ENCODE data around the gene KCNAB2. TPM values are rescaled to one million over a fixed set of nuclear protein-coding genes. Genes with fewer than 3 reads are reported as not detected.

KCNAB2 gene
- total RNA-seq, 1 donor from 2014 or later = 307 TPM

GRCh38 chr1:6028042-6028850 lies 17.4 kb upstream of the KCNAB2 start:
- H3K9me3 Mint-ChIP-seq = no peaks in the 10 kb centered on the region
- peak overlapping the region; percentile 98 for H3K4me3 Mint-ChIP-seq (ENCODE audit: low read depth)
- H3K4me1 Mint-ChIP-seq (ENCODE audit: low read depth) = peaks cover 57% of the 10 kb centered on the region
- no peaks in the 10 kb centered on the region for H3K27me3 Mint-ChIP-seq (ENCODE audit: low read depth)
- intact Hi-C loops (cut with micrococcal nuclease) = loop anchor here (5.0 kb wide), 1 partner anchor 179 kb away; the partner anchor contains the start of gene RNF207
- DNase-seq (ENCODE audit: low spot score) = peak; percentile 65
- H3K27ac Mint-ChIP-seq = peak overlapping the region; percentile 97
- H3K36me3 Mint-ChIP-seq (ENCODE audit: low read depth) = peaks cover 67% of the 10 kb centered on the region

GRCh38 chr1:6029351-6029750 lies 16.3 kb upstream of the KCNAB2 start:
- H3K27me3 Mint-ChIP-seq (ENCODE audit: low read depth) = no peaks in the 10 kb centered on the region
- peak overlapping the region; percentile 97 for H3K27ac Mint-ChIP-seq
- DNase-seq (ENCODE audit: low spot score) = no peak
- peak overlapping the region; percentile 50 for H3K4me3 Mint-ChIP-seq (ENCODE audit: low read depth)
- intact Hi-C loops (cut with micrococcal nuclease) = loop anchor here (5.0 kb wide), 1 partner anchor 178 kb away; the partner anchor contains the start of gene RNF207
- H3K36me3 Mint-ChIP-seq (ENCODE audit: low read depth) = peaks cover 69% of the 10 kb centered on the region
- peaks cover 58% of the 10 kb centered on the region for H3K4me1 Mint-ChIP-seq (ENCODE audit: low read depth)
- no peaks in the 10 kb centered on the region for H3K9me3 Mint-ChIP-seq

GRCh38 chr1:6030132-6030531 lies 15.6 kb upstream of the KCNAB2 start:
- Mint-ChIP-seq H3K36me3 (ENCODE audit: low read depth) (peaks cover 73% of the 10 kb centered on the region), H3K4me1 (ENCODE audit: low read depth) (peaks cover 60% of the 10 kb centered on the region), H3K27ac (peak overlapping the region; percentile 5), H3K4me3 (ENCODE audit: low read depth) (peak overlapping the region; percentile 27), H3K9me3 (no peaks in the 10 kb centered on the region), H3K27me3 (ENCODE audit: low read depth) (no peaks in the 10 kb centered on the region)
- DNase-seq (ENCODE audit: low spot score) = no peak
- intact Hi-C loops (cut with micrococcal nuclease) = no loop called here

GRCh38 chr1:6030547-6031261 lies 15.0 kb upstream of the KCNAB2 start:
- no peak for DNase-seq (ENCODE audit: low spot score)
- no peaks in the 10 kb centered on the region for H3K9me3 Mint-ChIP-seq
- peaks cover 76% of the 10 kb centered on the region for H3K36me3 Mint-ChIP-seq (ENCODE audit: low read depth)
- peak overlapping the region; percentile 34 for H3K27ac Mint-ChIP-seq
- H3K4me3 Mint-ChIP-seq (ENCODE audit: low read depth) = peak overlapping the region; percentile 27
- peaks cover 60% of the 10 kb centered on the region for H3K4me1 Mint-ChIP-seq (ENCODE audit: low read depth)
- H3K27me3 Mint-ChIP-seq (ENCODE audit: low read depth) = no peaks in the 10 kb centered on the region
- intact Hi-C loops (cut with micrococcal nuclease) = no loop called here

- peak overlapping the region; percentile 62 for H3K27ac Mint-ChIP-seq
- intact Hi-C loops (cut with micrococcal nuclease) = no loop called here
- H3K36me3 Mint-ChIP-seq (ENCODE audit: low read depth) = peaks cover 74% of the 10 kb centered on the region
- no peaks in the 10 kb centered on the region for H3K27me3 Mint-ChIP-seq (ENCODE audit: low read depth)
- H3K4me3 Mint-ChIP-seq (ENCODE audit: low read depth) = no peak overlapping the region
- H3K4me1 Mint-ChIP-seq (ENCODE audit: low read depth) = peaks cover 68% of the 10 kb centered on the region
- DNase-seq (ENCODE audit: low spot score) = no peak
- H3K9me3 Mint-ChIP-seq = no peaks in the 10 kb centered on the region
Measured at GRCh38 chr1:6033124-6033523, 12.6 kb upstream of the KCNAB2 start.

- H3K4me1 Mint-ChIP-seq (ENCODE audit: low read depth) = peaks cover 60% of the 10 kb centered on the region
- H3K4me3 Mint-ChIP-seq (ENCODE audit: low read depth) = no peak overlapping the region
- intact Hi-C loops (cut with micrococcal nuclease) = no loop called here
- DNase-seq (ENCODE audit: low spot score) = peak; percentile 14
- no peak overlapping the region for H3K27ac Mint-ChIP-seq
- no peaks in the 10 kb centered on the region for H3K27me3 Mint-ChIP-seq (ENCODE audit: low read depth)
- H3K9me3 Mint-ChIP-seq = no peaks in the 10 kb centered on the region
- H3K36me3 Mint-ChIP-seq (ENCODE audit: low read depth) = peaks cover 74% of the 10 kb centered on the region
Measured at GRCh38 chr1:6033986-6034749, 11.5 kb upstream of the KCNAB2 start.

- no peak for DNase-seq (ENCODE audit: low spot score)
- peaks cover 69% of the 10 kb centered on the region for H3K36me3 Mint-ChIP-seq (ENCODE audit: low read depth)
- H3K27me3 Mint-ChIP-seq (ENCODE audit: low read depth) = no peaks in the 10 kb centered on the region
- no peak overlapping the region for H3K4me3 Mint-ChIP-seq (ENCODE audit: low read depth)
- H3K4me1 Mint-ChIP-seq (ENCODE audit: low read depth) = peaks cover 56% of the 10 kb centered on the region
- H3K9me3 Mint-ChIP-seq = no peaks in the 10 kb centered on the region
- no peak overlapping the region for H3K27ac Mint-ChIP-seq
- intact Hi-C loops (cut with micrococcal nuclease) = no loop called here
Measured at GRCh38 chr1:6034750-6035096, 11.0 kb upstream of the KCNAB2 start.

- Mint-ChIP-seq H3K36me3 (ENCODE audit: low read depth) (peaks cover 66% of the 10 kb centered on the region), H3K4me3 (ENCODE audit: low read depth) (no peak overlapping the region)
- intact Hi-C loops (cut with micrococcal nuclease) = no loop called here
Measured at GRCh38 chr1:6035303-6035702, 10.4 kb upstream of the KCNAB2 start.

GRCh38 chr1:6035719-6036118 lies 10.0 kb upstream of the KCNAB2 start:
- no peak for DNase-seq (ENCODE audit: low spot score)
- no peak overlapping the region for H3K4me3 Mint-ChIP-seq (ENCODE audit: low read depth)
- peaks cover 46% of the 10 kb centered on the region for H3K4me1 Mint-ChIP-seq (ENCODE audit: low read depth)
- H3K36me3 Mint-ChIP-seq (ENCODE audit: low read depth) = peaks cover 63% of the 10 kb centered on the region
- H3K27ac Mint-ChIP-seq = peak overlapping the region; percentile 13
- no peaks in the 10 kb centered on the region for H3K9me3 Mint-ChIP-seq
- no peaks in the 10 kb centered on the region for H3K27me3 Mint-ChIP-seq (ENCODE audit: low read depth)
- intact Hi-C loops (cut with micrococcal nuclease) = no loop called here

More at GRCh38 chr1:6035303-6035702, 10.4 kb upstream of the KCNAB2 start:
- Mint-ChIP-seq H3K9me3 (no peaks in the 10 kb centered on the region), H3K4me1 (ENCODE audit: low read depth) (peaks cover 50% of the 10 kb centered on the region), H3K27ac (peak overlapping the region; percentile 34), H3K27me3 (ENCODE audit: low read depth) (no peaks in the 10 kb centered on the region)
- DNase-seq (ENCODE audit: low spot score) = no peak

- peaks cover 32% of the 10 kb centered on the region for H3K4me1 Mint-ChIP-seq (ENCODE audit: low read depth)
- peak overlapping the region; percentile 58 for H3K27ac Mint-ChIP-seq
- H3K27me3 Mint-ChIP-seq (ENCODE audit: low read depth) = no peaks in the 10 kb centered on the region
- H3K9me3 Mint-ChIP-seq = no peaks in the 10 kb centered on the region
- H3K4me3 Mint-ChIP-seq (ENCODE audit: low read depth) = no peak overlapping the region
- intact Hi-C loops (cut with micrococcal nuclease) = no loop called here
- peaks cover 57% of the 10 kb centered on the region for H3K36me3 Mint-ChIP-seq (ENCODE audit: low read depth)
- no peak for DNase-seq (ENCODE audit: low spot score)
Measured at GRCh38 chr1:6037338-6037762, 8.3 kb upstream of the KCNAB2 start.

GRCh38 chr1:6038603-6039002 lies 7.1 kb upstream of the KCNAB2 start:
- no peak overlapping the region for H3K4me3 Mint-ChIP-seq (ENCODE audit: low read depth)

GRCh38 chr1:6039031-6039430 lies 6.7 kb upstream of the KCNAB2 start:
- Mint-ChIP-seq H3K4me3 (ENCODE audit: low read depth) (no peak overlapping the region), H3K4me1 (ENCODE audit: low read depth) (peaks cover 22% of the 10 kb centered on the region), H3K27ac (no peak overlapping the region)

More at GRCh38 chr1:6038603-6039002, 7.1 kb upstream of the KCNAB2 start:
- Mint-ChIP-seq H3K27me3 (ENCODE audit: low read depth) (no peaks in the 10 kb centered on the region), H3K4me1 (ENCODE audit: low read depth) (peaks cover 22% of the 10 kb centered on the region), H3K36me3 (ENCODE audit: low read depth) (peaks cover 57% of the 10 kb centered on the region), H3K9me3 (no peaks in the 10 kb centered on the region), H3K27ac (no peak overlapping the region)
- DNase-seq (ENCODE audit: low spot score) = no peak
- intact Hi-C loops (cut with micrococcal nuclease) = no loop called here

More at GRCh38 chr1:6039031-6039430, 6.7 kb upstream of the KCNAB2 start:
- Mint-ChIP-seq H3K27me3 (ENCODE audit: low read depth) (no peaks in the 10 kb centered on the region), H3K36me3 (ENCODE audit: low read depth) (peaks cover 61% of the 10 kb centered on the region), H3K9me3 (no peaks in the 10 kb centered on the region)
- DNase-seq (ENCODE audit: low spot score) = no peak
- intact Hi-C loops (cut with micrococcal nuclease) = no loop called here

All from activated T-helper 2 cell treated with anti-CD3 and anti-CD28 coated beads, Interferon-gamma antibody, Interleukin-2, Interleukin-4, amounts not matched to agents 10 μg/mL and 5 μg/mL and 100 μg/mL, durations not matched to agents 14 hours and 24 hours and 36 hours (primary cell).